ENCODE results near the gene SLC24A3.
"Not testable (repeated sequence)": the region's sequence is repeated elsewhere in the genome, so short reads cannot be mapped to it uniquely, and the experiment has no call there.

The SLC24A3 gene

DNA sequence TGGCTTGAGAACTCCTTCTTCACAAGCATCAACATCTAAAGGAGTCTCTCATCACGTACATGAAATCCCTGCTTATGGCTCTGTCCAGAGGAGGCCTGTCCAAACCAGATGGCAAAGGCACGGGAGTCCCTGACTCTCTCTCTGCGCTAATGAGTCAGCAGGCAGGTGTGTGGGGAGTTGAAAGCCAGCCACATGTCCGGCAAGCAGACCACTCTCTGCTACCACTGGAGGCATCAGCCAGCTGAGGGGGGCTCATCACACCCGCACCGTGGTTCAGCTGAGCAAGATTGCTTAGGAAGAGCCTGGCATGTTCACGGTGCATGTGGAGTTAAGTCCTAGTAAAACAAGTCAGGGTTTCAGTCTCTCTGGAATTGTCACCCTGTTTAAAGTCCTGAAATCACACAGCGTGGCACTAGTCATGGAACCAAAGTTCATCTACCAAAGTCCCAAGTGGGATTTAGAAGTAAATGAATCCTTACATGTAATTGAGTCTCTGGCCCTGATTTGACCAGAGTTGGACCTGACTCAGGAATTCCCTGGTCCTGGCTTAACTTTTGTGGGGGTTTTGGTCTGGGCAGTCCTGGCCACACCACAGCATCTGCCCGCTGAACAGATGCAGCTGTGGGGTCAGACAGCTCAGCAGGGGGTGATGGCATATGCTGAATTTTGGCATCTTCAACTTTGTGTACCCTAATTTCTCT lies 390.4 kb downstream of the SLC24A3 start:
- no peak for DNase-seq

DNA sequence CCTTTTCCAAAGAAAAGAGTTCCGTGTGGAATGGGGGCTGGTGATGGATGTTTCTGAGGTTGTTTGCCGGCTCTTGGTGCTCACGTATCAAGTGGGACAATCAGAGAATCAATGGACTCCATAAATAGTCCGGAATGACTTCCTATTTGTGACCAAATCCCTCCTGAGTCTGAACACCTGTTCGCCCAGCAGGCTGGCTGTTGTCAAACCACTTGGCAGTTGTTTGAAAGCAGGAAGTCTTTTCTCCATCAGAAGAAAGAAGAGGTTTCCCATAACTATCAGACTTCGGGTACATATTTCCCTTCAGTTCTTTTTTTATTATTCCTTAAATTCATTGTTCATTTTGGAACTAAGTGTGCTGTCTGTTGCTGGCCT lies 390.9 kb downstream of the SLC24A3 start:
- DNase-seq: no peak

DNA sequence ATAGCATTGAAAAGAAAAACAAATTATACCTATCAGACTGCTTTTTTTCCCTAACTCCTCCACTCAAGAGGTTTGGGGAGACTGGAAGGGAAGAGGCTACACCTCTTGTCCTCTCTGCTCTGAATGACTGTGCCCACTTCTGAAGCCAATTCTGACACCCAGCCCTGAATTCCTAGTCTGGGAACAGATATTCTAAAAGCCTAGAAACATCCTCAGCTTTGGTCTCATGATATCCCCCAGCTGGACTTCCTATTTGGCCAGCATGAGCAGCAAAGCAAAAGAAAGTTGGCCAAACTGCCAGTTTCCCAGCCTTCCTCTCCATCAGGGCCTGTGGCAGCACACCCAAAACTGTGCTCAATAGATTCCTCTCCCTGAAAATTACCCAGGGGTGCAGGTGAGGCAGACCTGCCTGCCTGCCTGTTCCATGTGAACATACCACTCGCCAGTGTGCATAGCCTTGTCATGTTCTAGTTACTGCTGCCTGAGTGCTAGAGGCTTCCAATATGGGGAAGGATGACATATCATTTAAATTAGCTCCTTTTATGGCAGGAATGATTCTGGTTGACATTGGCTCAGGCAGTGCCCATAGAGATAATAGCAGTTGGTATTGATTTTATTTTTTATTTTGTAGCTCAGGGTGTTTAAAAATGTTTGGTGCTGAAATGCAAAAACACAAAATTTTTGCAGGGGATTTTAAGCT lies 393.5 kb downstream of the SLC24A3 start:
- DNase-seq: no peak

DNA sequence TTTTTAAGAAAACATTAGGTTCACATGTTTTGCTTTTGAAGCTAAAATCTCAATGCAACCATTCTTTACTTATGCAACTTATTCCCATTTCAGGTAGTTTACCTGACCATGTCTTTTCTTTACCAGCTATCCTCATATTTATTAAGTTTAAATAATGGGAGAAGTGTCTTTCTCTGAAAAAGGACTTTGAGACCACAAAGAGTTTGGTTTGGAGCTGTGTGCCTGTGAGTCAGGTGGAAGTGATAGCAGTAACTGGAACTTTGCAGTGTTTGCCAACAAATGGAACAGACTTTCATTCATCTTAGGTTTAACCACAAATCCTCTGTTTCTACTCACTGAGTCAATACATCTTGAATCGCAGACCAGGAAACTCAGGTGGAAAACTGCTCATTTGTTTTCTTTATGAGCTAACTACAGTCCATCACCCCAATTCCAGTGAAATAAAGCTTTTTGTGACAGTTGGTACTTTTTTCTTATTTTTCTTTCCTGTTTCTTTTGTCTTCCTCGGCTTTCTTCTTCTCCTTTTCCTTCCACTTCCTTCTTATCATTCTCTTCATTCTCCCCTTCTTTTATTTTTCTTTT lies 397.3 kb downstream of the SLC24A3 start:
- no peak for DNase-seq

DNA sequence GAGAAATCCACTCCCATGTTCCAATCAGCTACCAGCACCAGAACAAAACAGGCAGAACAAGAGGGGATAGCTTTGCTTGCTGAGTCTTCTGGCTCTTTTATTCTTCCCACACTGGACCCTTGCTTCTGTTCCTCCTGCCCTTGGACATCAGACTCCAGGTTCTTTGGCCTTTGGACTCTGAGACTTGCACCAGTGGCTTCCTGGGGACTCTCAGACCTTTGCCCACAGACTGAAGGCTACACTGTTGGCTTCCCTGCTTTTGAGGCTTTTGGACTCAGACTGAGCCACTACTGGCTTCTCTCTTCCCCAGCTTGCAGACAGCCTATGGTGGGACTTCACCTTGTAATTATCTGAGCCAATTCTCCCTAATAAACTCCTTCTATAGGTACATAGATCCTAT lies 403.2 kb downstream of the SLC24A3 start:
- no peak for DNase-seq

DNA sequence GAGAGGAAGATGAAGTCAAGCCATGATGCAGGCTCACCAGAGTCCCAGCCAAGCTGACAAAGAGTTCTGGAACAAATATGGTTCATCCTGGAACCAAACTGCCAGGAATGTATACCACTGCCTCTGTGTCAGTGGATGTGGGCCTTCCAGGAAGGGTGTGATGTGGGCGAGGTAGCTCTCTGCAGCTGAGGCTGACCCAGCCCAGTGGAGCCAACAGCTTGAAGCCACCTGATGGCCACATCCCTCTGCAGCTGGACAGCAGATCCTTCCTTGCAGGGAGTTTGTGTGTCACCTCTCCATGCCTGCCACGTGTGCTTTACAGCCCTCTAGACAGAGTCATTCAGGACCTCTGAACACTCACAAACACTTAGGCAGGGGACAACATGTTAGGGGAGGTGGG lies 403.6 kb downstream of the SLC24A3 start:
- DNase-seq: no peak

DNA sequence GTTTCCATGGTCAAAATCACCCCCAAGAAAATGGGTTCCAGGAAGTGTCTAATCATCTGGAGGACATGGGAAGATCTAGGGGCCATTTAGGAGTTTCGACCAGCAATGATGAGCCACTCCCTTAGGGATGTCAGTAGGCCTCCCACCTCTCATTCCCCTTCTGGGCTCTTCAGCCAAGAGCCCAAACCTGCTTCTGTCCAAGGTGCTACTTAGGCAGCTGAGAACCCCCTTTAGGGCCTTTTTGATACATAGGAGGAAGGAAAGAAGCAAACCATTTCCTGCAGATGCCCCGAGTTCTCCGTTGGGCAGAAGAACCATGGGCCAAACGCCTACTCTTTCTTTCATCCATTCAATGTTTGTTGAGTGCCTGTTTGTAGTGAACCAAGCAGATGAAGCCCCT lies 404.2 kb downstream of the SLC24A3 start:
- no peak for DNase-seq

DNA sequence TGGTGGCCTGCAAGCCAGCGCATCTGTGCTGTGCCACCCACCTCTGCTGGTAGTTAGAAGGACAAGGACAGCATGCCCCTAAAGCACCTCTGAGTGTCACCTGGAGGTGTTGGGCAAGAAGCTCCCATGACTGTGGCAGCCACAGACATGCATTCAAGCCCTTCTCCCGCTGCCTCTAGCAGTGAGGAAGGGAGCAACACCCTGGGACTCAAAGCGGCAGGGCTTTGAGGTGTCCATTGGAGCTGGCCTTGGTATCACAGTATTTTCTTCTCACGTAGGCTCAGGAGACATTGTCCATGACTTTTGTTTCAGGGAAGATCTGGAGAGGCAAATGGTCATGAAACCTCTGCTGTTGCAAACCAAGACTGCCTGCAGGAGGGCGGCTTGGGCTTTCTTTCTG lies 404.8 kb downstream of the SLC24A3 start:
- DNase-seq: no peak

DNA sequence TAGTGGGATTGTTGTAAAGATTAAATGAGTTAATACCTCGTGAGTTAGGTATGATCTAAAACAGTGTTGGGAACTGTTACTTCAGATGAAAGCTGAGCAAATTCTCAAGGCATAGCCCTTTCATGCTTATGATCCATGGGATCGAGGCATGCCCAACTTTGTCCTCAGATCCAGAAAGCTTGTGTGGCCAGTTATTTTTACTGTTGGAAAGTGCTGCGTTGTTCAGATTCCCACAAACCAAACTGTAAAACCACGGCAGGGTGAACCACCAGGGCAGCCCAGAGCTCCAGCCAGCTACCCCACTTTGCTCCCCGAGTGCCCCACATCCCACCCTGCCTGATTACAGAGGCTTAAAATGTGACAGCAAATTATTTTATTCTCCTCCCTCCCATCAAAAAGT lies 406.3 kb downstream of the SLC24A3 start:
- no peak for DNase-seq

DNA sequence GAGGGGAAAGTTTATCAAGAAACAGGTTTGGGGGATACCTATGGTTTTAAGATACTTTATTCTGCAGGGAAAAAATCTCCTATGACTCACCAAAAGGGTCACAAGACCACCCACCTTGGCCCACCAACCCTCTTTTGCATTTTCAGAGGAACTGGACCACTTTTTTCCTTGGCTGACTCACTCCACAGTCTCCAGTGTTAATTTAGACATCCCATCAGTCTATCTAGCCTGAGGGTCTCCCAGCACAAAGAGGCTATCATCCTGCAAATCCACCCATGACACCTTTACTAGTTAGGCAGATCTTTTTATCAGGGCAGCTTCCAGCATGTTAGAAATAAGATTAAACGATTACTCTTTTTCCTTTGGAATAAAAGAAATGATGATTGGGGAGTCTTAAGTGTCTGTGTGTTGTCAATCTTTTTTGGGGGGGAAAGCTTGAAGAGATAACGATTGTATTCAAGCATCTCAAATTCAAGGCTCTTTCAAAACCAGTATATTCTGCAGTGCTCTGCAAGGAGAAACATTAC lies 407.5 kb downstream of the SLC24A3 start:
- no peak for DNase-seq

DNA sequence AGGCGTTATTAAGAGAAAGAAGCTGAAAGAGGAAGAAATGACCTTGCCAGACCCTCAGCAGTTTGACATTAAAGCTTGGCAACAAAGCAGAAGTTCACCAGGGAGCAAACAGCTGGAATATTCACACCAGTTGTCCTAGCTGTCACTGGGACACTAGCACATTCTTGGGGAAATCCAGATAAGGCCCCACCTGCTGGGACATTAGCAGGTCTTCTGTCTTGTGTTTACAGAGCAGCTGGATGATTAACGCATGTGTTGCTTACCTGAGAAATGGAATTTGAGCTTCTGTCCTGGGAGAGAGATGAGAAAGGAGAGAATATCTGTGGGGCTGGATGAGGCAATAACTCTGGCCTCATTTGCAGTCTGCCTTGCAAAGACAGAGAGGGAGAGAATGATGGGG lies 408.0 kb downstream of the SLC24A3 start:
- no peak for DNase-seq

DNA sequence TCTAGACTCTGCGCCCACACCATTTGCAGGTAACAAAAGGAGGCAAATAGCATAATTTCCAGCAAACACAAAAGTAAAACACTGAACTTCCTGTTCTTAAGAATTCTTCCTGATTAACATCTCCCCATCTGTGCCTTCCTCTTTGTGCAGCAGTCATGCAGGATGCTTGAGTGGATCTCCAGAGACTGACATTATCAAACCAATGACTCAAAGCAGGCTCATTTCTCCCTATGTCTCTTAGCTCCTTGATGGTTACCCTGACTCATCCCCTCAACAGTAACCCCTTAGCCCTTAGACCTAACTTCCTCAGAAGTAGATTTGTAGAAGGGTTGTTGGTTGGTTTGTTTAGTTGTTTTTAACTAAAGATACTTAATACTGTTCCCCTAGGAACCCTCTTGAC lies 408.6 kb downstream of the SLC24A3 start:
- DNase-seq: no peak

DNA sequence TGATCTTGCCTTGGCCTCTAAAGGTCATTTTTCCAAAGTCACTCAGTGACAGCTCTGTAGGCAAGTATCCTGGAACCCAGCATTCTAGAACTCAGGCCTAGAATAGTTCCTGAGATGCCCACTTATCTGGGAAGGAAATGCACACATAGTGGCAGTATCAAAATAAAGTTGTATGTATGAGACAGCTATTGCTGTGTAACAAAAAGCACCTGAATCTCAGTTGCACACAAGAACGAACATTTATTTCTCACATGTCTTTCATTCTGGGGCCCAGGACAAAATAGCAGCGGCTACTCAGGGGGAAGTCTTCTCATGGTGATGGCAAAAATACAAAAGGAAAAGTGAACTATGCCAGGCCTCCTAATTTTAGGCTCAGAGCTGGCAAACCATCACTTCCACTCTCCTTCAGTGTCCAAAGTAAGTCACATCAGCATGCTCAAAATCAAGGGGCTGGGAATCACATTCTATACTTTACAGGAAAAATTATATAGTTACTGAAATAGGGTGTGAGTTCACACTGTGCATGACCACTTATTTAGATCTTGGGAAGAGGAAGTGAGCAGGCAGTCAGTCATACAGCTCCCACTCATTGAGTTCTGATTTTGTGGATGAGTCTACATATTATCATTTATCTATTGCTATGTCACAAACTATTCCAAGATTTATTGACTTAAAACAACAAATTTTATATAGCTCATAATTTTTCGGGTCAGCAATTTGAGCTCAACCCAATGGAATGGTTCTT lies 412.0 kb downstream of the SLC24A3 start:
- DNase-seq: no peak

DNA sequence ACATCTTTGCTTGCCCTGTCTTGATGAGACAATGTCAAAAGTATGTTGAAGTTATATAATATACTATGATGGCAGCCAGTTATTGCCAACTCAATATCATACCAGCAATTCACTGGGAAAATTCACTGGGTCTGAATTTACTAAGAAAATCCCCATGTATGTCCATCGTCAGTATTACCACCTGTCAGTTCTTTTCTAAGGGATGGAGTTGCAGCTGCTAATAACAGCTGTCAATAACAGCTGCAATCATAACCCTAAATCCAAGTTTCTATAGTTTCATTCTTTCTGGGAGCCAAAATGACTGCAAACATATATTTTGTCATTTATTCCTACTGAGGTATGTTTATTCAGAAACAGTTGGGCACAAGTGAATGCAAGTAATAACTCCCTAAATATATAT lies 413.0 kb downstream of the SLC24A3 start:
- DNase-seq: no peak

DNA sequence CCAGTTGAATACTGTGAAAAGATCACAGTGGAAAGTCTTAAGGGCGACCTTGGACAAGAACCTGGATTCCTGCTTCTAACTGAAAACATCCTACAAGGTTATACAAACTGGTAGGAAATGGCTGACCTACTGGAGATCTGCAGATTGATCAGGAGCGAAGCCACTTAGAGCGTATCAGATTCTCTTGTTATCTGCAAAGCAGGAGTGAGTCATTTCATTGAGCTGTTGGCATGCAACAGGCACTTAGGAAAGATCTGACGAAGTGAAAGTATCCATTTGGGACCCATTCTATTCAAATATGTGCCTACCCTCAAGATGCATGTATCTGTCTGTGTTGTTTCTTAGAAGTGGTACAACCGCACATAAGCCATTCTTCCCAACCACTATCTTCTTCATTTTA lies 414.5 kb downstream of the SLC24A3 start:
- no peak for DNase-seq

DNA sequence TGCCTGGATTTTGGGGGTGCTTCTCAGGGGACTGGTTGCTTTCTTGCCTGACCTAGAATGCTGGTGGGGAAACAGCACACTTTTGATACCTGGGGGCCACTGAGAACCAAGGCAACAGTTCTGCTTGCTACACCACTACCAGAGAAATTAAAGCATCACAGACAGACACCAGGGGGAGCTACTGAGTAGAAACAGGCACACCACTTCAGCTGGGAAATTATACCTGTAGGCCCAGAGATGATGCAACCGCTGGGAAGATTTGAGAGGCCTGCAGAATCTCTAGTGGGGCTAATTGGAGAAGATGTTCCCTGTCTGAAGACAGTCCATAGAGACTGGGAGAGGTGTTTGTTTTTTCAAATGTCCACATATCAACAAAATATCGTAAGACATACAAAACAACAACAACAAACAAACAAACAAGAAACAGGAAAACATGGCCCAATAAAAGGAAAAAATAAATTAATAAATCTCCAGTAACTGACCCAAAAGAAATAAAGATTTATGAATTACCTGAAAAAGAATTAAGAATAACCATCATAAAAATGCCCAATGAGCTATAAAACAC lies 416.2 kb downstream of the SLC24A3 start:
- peak; percentile 14 for DNase-seq

DNA sequence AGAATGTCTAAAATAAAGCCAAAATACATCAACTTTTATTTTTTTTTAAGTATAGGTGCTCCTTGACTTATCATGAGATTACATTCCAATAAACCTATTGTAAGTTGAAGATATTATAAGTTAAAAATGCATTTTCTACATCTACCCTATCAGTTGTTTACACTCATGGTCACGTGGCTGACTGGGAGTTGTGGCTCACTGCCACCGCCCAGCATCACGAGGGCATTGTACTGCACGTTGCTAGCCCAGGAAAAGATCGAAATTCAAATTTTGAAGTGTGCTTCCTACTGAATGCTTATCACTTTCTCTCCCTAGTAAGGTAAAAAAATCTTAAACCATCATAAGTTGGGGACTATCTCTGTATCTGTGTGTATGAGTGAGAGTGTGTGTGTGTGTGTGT lies 419.0 kb downstream of the SLC24A3 start:
- DNase-seq: no peak

DNA sequence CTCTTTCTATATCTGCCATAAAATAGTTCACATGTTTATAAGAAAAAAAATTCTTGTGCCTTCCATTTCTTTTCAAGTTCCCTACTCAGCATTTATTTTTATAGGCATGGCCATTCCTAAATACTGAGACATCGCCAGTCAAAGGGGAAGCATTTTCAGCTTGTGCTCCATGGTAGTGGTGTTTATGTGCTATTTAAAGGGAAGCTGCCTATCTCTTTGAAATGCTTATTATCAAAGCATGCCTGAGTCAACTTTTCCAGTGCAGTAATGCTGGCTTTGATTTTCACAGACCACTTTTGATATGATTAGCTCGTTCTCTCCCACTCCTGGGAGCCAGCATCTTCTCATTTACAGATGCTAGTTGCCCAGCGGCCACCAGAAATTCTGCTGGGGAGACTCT lies 421.5 kb downstream of the SLC24A3 start:
- no peak for DNase-seq

DNA sequence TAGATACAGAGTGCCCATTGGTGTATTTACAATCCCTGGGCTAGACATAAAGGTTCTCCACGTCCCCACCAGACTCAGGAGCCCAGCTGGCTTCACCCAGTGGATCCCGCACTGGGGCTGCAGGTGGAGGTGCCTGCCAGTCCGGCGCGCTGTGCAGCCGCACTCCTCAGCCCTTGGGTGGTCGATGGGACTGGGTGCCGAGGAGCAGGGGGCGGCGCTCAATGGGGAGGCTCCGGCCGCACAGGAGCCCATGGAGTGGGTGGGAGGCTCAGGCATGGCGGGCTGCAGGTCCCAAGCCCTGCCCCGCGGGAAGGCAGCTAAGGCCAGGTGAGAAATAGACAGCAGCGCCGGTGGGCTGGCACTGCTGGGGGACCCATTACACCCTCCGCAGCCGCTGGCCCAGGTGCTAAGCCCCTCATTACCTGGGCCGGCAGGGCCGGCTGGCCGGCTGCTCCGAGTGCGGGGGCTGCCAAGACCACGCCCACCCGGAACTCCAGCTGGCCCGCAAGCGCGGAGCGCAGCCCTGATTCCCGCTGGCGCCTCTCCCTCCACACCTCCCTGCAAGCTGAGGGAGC lies 427.1 kb downstream of the SLC24A3 start:
- DNase-seq: not testable (repeated sequence)

DNA sequence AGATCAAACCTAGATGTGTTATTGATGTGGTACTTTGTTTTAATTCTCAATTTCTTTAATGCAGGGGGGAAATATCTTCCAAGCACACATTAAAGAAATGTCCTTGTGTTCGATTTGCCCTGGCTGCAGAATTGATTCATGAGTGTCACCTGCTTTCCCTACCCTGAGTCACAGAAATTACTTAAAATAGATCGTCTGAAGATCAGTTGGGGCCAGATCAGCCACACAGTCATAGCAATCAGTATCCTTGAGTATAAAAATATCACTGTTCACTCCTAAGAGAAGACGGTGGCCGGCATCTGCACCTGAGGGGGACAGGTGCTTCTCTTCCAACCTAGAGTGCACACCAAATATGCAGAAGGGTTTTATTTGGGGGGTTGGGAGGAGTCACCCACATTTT lies 430.4 kb downstream of the SLC24A3 start:
- no peak for DNase-seq

DNA sequence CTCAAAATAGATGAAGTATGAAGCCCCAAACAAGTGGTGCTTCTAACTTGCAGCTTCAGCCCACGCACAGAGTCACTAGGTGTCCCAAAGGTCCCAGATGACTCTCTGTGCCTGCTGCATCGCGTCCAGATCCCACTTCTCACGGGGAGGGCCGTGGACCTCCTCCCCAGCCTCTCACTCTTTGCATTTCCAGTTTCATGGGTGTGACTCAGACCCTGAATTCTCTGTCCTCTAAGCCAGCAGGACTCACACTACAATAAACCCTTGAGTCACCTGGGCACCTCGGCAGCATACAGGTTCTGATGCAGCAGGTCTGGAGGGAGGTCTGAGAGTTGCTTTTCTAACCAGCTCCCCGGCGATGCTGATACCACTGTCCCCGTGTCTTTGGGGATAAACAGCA lies 431.6 kb downstream of the SLC24A3 start:
- DNase-seq: no peak

DNA sequence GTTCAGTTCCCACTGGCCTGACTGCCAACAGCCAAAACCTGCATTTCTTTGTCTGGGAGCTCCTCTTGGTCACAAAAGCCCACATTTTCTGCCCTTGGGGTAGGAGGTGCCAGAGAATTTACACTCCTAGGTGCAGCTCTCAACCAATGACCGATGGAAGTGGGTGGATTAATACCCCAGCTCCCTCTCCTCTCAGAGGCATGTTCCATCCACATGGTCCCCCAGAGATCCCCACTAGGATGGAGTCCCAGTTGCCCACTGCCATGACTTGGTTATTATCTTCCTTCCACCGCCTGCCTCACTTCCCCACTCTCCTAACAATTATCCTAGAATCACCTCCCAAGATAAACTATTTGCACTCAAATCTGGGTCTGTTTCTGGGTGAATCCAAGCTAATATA lies 434.5 kb downstream of the SLC24A3 start:
- DNase-seq: no peak

DNA sequence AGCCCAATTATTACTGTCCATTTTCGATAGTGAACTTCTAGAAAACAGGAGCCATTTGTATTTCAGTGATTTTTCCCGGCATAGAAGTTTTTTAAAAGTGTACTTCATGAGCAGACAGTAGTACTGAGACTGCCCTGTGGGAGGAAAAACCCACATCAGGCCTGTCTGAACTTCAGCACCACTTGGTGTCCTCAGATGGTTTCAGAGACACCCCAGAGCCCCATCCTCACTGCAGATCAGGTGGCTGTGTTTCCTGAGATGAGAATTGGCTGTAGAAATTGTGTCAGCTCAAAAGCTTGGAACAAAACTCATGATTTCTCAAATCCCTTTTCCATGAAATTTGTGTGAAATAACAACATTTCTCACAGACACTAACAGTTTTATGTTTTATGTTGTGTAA lies 435.6 kb downstream of the SLC24A3 start:
- DNase-seq: no peak
